HG02938 (cell line): ENCODE data around the gene MRTO4.
"Not testable (repeated sequence)": the region's sequence is repeated elsewhere in the genome, so short reads cannot be mapped to it uniquely, and the experiment has no call there.

ENCODE experiments used
- ATAC-seq: cut with Tn5 transposase; IDR thresholded peaks from one replicate; pipeline ENCODE4 v1.9.1; 2021; ENCODE audit warnings: mild to moderate bottlenecking, moderate library complexity; ENCODE audit not compliant: unreplicated experiment

MRTO4 gene

DNA sequence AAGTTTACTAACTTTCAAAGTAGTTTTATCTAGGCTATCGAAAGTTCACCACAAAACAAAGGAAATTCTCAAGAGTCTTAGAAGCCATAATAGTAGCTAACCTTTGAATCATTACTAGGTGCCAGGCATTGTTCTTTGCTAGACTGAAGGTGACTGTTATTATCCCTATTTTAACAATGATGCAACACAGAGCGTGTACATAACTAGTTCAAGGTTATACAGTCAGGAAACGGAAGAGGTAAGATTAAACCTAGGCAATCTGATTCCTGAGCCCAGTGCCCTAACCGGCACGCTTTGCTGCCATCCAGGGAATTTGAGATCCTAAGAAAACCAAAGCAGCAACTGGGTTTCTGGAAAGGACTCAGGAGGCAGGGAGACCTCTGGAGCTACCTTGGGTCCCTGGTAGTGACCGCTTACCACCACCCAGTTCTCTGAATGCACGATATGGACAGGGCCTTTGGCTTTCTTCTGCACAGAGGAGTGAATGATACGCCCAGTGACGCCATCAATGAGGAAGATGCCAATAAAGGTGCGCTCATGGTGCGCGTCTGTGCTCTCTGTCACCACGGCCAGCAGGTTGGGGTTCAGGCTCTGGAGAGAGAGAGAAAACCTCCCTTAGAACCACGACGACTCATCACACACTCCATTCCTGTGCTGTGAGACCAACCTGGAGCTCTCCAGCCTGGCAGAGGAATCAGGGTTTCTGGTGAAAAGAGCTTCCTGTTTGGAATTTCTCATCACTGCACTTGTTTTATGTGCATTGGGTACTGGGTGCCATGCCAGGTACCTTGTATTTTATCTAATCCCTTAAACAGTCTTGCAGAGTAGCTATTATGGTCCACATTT is 28.4 kb upstream of the MRTO4 start:
- ATAC-seq = no peak

DNA sequence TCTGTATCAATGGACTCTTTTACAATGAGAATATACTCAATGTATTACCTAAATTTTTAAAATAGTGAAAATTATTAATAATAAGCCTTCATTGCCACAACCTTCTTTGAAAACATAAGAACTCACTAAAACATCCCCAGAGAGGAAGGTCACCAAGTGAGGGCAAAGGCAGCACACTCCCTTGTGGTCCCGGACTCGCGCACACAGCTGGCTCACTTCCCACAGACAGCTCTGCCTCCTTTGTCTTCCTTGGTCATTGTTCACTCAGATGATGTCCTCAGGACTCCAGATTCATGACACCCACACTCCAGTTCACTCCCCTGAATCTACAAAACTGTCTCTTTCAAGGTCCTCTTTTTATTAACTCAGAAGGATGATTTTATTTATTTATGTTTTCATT is 22.4 kb upstream of the MRTO4 start:
- no peak for ATAC-seq

DNA sequence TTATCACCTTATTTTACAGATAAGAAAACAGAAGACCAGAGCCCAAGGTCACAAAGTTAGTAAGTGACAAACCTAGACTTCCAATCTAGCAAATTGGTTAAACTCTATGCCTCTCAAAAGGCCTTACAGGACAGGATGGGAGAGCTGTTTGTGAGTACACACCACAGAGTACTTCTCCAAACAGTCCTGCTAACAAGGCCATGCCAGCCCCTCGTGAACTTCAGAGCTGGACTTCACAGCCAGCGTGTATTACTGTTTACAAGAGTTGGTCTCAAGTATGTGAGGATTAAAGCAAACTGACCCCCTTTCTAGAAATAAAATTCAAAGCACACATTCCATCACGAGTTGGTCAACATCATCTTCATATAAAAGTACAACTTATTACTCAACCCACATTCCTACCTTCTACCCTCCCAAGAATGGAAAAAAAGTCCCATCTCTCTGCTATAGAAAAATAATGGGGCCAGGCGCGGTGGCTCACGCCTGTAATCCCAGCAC is 21.7 kb upstream of the MRTO4 start:
- ATAC-seq = no peak

DNA sequence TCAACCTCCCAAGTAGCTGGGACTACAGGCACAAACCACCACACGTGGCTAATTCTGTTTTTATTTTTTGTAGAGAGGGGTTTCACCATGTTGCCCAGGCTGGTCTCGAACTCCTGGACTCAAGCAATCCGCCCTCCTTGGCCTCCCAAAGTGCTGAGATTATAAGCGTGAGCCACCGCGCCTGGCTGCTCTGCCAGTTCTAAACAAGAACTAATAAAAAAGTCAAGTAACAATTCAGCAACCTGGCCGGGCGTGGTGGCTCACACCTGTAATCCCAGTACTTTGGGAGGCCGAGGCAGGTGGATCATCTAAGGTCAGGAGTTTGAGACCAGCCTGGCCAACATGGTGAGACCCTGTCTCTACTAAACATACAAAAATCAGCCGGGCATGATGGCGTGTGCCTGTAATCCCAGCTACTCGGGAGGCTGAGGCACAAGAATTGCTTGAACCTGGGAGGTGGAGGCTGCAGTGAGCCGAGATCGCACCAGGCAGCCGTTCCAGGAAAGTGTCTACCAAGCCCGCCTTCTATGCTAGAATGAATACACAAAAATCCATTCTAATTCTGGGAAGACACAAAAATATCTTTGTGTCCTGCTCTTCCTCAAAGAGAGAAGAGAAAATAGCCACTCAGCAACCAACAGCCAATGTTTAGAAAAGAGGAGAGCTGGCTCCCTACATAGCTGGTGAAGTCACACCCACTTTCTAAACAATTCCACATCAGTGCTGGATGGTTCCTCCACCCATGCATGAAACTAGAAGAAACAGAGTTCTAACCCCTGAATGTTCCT is 19.7 kb upstream of the MRTO4 start:
- ATAC-seq = not testable (repeated sequence)

DNA sequence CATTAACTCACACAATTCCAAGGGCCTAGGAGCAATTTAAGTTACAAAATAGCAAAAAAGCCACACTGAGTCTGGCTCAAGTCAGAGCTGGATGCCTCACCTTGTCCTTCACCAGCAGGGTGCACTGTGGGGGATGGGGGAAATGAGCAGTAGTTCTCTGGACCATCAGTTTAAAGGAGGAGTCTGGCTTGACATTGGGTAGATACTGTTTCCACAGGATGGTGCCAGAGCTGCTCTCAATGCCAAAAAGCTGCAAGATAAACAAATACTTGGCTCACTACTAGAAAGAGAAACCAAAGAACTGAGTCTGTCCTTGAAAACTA is 19.1 kb upstream of the MRTO4 start:
- no peak for ATAC-seq

DNA sequence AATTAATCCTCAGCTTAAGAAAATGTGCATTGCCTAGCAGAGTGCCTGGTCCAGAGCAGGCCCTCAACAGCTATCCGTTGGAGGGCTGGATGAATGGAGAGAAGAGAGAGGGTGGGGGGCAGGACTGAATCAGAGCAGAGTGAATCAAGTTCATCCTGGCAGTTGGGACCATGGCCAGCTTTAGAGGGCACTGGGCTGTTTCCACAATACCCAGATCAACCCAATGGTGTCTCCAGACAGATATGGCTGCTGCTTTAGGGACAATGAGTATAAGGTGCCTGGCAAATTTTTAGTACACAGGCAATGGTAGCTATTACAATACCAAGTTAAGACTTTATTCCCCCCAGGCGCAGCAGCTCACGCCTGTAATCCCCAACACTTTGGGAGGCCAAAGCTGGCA is 17.4 kb upstream of the MRTO4 start:
- no peak for ATAC-seq

DNA sequence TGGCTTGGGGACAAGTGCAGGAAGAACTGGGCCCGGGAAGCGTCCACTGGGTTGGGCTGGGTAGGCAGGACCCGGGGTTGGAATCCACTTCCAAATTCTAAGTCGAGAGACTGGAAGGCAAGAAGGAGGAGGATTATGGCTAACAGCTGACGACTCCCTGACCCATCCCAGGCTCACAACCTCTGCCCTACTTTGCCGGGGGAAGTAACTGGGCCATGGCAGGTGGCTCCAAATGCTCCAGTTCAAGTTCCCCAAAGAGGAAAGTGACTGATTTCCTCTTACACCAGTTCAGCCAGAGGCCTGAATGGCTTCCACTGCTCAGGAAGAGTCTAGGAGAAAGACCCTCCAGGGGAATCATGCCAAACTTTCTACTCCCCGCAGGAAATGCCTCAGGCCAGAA is 11.7 kb upstream of the MRTO4 start:
- ATAC-seq = no peak

DNA sequence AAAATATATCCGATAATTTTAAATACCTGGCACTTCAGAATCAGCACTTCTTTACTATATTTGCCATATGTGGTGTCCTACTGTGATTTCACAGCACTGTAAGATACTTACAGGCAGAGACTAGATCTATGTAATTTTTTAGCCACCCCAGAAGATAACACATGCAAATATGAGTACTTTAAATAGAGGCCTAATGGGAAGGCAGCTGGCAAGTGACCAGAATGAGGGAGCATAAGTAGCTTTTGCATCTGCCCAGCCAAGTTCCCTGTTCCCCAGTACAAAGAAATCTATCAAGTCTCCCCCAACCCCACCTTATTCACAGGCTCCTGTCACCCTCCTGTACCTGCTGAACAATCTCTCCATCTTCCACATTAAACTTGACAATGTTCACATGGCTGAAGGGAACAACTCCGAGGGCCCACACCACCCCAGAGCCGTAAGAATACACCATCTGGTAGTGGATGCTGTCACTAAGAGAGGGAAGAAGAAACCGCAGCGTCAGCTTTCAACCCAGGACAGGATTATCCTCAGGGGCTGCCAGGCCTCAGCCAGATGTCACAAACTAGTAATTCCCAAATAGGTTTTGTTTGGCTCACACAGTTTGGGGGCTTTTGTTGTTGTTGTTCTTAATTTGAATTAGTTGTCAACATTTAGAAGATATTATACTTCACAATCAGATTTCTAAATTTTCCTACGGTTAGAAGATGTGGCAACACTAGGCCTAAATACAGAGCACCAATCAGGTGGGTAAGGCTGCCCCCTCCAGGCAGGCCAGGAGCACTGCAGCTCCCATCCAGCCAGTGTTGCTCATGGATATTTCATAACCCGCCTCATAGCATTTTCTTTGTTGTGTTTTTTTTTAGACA is 10.7 kb upstream of the MRTO4 start:
- ATAC-seq = no peak

DNA sequence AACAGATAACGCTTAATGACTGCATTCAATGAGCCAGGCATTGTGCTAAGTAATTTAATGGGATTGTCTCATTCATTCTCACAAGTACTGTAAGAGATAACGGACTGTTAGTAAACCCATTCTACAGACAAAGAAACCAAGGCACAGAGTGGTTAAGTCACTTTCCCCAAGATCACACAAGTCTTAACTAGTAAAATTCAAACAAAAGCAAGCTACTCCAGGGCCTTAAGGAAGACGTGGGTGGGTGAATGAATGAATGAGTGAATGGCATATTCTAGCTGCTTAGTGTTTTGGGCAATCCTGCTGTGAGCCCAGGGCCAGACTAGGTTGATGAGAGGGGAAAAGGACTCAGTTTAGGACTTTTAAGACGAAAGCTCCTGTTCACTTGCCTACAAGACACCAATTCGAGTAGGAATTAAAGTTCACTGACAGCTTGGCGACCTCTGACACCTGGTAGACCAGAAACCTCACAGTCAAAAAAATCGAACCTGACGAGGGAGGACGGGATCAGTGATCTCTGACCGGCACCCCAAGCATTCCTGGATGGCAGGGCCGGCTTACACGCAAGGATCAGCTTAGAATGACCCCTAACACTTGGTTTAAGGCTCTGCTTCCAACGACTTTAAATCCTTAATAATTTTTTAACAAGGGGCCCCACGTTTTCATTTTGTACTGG is 838 bp upstream of the MRTO4 start:
- ATAC-seq = no peak

DNA sequence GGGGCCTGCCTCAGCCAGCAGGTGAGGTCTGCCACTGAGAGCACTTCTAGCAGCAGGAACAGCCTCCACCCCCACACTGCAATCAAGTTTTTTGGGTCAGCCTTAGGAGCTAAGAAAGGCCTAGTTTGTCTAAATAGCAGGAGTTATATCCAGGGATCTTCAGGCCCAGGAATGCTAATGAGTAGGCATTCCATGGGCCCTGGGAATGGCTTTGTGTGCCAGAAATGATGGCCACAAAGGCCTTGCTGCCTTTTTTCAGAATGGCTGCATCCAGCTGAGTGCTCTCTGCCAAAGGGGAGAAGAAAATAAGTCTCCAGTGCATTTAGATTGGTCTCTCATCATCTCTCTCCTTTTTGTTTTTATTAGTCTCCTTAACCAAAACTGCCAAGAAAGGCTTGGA is 2.8 kb downstream of the MRTO4 start:
- no peak for ATAC-seq

DNA sequence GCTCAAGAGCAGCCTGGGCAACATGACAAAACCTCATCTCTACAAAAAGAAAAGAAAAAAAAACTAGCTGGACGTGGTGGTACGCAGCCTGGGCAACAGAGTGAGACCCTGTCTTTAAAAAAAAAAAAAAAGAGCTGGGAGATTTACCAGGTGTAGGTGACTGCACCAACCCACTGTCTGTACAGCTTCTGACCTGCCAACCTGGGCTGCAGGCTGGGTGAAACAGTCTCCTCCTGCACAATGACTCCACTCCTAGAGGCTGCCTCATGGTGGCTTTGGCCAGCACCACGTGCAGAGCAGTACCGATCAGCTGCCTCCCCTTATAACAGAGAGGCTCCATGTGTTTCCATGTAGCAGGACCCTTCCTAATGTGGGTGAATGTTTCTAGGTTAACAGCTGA is 3.7 kb downstream of the MRTO4 start:
- no peak for ATAC-seq

DNA sequence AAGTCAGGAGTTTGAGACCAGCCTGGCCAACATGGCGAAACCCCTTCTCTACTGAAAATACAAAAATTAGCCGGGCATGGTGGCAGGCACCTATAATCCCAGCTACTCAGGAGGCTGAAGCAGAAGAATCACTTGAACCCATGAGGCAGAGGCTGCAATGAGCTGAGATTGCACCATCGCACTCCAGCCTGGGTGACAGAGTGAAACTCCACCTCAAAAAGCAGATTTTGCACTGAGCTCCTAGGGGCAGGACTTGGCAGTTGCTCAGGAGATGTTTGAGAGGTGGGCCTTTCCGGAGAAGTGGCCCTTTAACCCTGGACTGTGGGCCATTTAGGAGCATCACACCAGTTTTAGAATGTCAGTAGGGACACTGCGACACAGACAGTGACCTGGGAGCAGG is 4.7 kb downstream of the MRTO4 start:
- not testable (repeated sequence) for ATAC-seq

DNA sequence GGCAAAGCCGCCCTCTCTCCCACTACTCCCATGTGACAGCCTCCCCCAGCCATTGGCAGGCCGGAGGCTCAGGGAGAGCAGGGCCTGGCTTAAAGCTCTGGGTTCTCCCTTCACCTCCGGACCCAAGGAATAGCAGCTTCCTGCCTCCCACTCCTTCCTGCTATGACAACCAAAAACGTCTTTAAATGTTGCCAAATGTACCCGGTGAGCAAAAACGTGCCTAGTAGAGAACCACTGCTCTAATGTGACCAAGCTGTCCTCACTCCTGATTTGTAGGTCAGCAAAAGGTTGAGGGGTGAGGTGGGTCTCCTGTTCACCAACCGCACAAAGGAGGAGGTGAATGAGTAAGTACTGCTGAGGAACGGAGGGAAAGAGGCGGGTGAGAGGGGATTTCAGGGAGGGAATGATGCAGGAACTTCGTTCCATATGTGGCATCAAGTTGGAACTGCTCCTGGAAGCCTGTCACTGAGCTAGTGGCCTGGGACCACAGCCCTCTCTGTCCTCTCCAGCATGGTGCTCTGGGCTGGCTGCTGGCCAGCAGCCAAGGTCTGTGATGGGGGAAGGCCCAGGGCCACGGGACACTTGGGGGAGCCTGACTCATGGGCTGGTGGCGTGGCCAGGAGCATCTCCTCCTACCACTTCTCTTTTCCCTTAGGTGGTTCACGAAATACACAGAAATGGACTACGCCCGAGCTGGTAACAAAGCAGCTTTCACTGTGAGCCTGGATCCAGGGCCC is 5.7 kb downstream of the MRTO4 start:
- no peak for ATAC-seq

DNA sequence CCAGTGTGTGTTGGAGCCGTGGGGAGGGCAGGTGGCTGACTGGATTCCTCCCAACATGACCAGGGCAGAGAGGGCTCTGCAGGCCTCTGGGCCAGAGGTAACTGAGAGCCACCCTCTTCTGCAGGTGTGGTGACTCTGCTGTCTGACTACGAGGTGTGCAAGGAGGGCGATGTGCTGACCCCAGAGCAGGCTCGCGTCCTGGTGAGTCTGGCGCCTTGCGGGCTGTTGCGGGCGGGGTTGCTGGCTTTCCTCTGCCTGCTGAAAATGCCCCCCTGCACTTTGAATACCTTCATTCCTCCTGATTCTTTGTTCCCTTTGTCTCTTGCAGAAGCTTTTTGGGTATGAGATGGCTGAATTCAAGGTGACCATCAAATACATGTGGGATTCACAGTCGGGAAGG is 6.7 kb downstream of the MRTO4 start:
- no peak for ATAC-seq

DNA sequence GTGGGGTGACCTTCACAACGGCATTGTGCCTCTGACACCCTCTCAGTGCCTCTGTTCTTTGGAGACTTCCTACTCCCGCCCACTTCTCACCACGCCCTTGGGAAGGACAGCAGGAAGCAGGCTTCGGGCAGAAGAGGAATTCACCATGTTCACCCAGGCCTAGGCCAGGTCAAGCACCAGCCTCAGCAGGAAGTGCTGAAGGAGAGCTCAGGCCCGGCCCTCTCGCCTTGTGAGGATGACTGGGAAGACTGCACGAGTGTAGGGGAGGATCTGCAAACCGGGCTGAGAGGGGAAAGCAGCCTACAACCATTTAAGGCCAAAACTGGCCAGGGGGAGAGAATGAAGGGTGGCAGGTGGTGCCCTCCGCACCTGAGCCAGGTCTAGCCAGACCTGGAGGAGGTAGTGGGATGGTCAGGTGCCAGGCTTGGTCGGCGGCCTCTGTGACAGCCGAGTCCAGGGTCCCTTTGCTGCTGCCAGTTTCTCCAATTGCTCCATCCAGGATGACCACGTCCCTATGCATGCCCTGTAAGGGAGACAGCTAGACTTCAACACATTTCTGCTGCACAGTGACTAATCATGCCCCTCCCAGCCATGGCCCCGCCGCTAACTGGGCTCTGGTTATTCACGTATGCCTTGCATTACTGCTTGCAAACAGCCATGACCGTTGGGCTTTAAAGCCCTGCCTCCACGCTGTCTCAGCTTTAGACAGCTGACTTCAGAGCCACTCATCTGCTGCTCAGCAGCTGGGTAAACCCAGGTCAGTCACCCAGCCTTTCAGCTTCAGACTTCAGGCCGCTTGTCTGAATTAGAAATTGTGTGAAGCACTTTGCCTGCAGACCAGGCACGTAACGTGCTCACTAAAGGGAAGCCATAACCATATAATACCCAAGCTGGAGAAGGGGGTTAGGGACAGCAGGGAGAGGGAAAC is 8.9 kb downstream of the MRTO4 start:
- no peak for ATAC-seq

DNA sequence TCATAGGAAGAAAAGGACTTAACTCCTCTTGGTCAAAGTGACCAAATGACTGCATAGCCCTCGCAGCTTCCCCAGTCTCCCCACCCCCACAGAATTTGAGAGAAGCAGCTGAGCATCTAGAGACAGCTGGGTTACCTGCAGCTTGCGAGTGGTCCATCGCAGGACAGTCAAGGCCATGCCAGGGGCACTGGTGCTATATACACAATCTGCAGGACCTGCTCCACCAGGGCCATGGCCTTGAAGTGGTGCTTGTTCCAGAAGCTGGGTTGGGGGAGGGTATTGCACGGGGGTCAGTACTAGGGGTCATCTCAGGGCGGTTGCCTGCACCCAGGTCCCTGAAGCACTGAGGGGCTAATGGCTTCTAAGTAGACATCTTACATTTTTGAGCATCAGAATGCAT is 10.4 kb downstream of the MRTO4 start:
- no peak for ATAC-seq

DNA sequence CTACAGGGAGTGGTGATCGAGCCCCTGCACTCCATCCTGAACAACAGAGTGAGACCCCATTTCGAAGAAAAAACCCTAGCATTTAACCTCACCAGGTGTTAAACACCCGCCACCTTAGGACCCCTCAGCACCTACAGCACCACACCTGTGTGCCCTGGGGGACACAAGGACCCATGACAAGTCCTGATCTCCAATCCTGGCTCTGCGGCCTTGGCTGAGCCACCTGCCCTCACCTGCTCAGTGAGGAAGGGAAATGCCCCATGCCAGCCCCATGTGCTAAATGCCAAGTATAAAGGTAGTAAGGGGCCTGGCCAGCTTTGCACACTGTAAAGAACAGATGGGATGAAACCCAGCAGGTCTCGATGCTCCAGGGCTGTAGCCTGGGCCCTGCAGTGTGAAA is 11.1 kb downstream of the MRTO4 start:
- no peak for ATAC-seq

DNA sequence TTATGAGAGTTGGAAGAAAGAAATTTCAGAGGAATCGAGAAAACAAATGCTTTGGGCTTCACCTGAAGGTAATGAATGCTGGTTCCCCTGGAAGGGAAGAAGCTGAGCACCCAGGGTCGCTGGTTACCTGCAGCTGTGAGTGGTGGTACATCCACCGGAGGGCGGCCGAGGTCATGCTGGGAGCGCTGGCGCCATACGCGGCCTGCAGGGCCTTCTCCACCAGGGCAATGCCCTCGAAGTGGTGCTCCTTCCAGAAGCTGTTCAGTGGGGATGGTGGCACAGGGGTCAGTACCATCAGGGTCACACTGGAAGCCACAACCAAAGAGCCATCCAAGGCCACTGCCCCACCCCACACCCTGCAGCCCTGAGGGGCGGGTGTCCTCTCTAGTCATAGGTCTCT is 16.8 kb downstream of the MRTO4 start:
- no peak for ATAC-seq
